GM19397 (cell line): Measurements from ENCODE around the gene ELK1.
"Not testable (repeated sequence)": the region's sequence is repeated elsewhere in the genome, so short reads cannot be mapped to it uniquely, and the experiment has no call there.

Experiments
- ATAC-seq: cut with Tn5 transposase; IDR thresholded peaks from one replicate; pipeline ENCODE4 v1.9.1; 2021; ENCODE audit warnings: mild to moderate bottlenecking, moderate library complexity; ENCODE audit not compliant: unreplicated experiment

ELK1 gene

DNA sequence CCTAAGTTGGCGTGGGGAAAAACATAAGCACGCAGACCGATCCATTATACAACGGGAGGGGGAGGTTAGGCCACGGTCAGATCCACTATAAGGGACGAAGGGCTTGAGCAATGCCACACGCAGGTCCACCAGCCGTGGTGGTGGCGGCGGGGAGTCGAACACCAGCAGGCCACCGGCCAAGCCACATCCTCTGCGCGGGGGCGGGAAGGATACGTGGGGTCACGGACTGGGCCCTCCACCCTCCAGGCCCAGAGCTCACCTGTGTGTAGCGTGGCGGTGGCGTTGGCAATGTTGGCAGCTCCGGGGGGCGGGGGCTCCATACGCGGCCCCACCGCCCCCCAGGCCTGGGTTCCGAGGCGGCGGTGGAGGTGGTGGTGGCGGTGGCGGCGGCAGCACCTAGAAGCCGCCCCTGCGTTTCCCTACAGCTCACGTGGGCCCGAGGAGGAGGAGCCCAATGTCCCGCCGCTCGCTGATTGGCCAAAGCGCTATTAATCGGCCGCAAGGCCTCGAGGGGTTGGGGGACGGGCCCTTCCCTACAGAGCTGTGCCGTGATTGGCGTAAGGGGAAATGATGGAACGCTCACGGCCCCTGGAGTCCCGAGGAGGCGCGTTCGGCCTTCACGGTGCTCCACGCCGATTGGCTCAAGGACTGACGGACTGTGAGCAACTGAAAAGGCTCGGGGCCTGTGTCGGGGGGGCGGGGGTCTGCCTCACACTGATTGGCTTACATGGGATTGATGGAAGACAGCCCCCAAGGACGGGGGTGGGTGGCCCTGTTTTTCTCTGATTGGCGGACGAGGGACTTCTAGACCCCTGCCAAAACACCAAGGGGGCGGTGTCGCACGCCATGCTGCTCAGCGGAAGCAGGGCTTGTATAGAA, at the start of gene ELK1:
Gene ELK1, minus strand, starts transcription at position 400 of the 879 bp plus-strand sequence. CDS start 9,122 bp downstream, outside the sequence.
- peak; percentile 88 for ATAC-seq

DNA sequence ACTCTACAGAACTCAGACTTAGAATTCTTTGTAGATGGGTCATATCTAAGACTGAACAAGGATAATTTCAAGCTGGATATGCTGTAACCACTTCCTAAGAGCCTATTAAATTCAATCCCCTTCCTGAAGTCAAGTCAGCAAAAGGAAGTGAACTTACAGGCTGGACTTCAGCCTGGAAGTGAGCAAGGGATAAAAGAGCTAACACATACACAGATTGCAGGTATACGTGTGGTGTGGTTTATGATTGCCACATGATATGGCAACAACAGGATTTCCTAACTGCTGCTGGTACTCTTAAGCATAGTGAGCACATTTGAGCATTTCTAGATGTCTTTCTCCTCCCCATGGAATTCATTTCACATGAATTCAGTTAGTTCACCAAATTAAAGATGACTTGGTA, 46.8 kb upstream of the ELK1 start:
- no peak for ATAC-seq

- no peak for ATAC-seq
Measured at GRCh38 chrX:47690175-47690574, 39.8 kb upstream of the ELK1 start.

DNA sequence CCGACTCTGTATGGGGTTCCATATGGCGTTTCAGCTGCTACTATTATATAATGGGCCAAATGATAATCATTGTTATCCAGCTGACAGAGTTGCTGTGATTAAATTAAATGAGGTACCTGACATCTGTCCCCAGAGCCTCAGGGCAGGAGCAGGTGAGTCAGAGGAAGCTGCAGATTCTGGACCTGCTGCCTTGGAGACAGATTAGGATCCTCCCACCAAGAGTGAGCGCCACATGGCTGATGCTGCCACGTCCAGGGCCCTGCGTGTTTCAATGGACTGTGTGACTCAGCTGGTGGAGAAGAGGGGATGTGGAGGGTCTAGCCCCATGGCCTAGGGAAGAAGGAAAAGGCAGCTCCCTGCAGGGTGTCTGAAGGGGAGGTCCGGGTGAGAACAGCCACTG, 36.9 kb upstream of the ELK1 start:
- ATAC-seq, result no peak

GRCh38 chrX:47683829-47684205, 33.5 kb upstream of the ELK1 start:
- ATAC-seq, result no peak

- no peak for ATAC-seq
Measured at GRCh38 chrX:47683184-47683828, 32.9 kb upstream of the ELK1 start.

DNA sequence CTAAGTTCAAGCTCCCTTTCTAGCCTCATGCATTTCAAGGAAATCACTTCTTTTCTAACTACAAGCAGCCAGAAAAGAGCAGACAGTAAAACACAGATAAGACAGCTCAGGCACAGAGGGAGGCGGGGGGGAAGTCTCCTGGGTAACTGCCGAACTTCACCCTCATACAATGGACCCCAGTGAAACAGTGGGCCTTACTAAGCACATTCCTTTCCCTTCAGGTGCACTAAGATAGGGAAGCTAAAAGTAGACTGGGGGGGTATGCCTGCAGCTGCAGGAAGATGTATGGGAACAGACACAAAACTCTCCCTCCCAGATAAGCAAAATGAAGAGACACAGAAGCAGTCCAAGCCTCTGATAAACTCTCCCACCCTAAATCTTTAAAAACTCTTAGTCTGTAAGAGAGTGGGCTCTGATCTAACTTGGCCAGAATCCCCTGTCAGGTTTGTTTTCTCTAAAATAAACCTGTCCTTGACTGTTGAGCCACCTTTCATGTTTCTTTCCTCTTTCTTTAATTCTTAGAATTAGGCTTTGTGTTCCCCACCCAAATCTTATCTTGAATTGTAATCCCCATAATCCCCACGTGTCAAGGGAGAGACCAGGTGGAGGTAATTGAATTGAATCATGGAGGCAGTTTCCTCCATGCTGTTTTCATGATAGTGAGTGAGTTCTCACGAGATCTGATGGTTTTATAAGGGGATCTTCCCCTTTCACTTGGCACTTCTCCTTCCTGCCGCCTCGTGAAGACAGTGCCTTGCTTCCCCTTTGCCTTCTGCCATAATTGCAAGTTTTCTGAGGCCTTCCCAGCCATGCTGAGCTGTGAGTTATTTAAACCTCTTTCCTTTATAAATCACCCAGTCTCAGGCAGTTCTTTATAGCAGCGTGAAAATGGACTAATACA, 25.8 kb upstream of the ELK1 start:
- not testable (repeated sequence) for ATAC-seq

DNA sequence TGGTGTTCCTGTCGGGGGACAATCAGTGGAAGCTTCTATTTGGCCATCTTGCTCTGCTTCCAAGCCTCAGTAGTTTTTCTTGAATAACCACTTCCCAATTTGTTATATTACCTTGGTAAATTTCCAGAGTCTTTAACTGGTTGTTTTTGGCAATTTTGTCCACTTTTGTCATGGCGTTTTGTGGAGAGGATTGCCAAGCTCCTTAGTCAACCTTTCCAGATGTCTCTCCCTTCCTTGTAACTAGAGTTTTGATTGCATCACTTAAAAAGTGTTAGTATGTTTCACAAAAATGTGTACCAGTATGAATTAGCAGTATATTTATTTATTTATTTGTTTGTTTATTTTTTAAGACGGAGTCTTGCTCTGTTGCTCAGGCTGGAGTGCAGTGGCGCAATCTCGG, 24.4 kb upstream of the ELK1 start:
- ATAC-seq, result no peak

DNA sequence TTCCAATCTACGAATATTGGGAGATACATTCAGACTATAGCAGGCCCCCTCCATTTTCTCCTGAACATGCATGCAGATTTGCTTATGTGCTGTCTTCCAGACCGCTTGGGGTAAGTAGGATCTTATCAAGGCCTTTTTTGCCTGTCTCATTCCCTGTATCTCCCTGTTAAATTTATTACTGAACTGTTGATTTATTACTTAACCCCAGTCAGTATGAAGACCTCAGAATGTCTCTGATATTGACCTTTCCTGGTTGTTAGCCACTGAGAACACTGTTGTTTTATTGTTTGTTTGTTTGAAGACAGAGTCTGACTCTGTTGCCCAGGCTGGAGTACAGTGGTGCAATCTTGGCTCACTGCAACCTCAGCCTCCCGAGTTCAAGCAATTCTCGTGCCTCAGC, 15.4 kb upstream of the ELK1 start:
- not testable (repeated sequence) for ATAC-seq

- ATAC-seq, result no peak
Measured at GRCh38 chrX:47664737-47665136, 14.4 kb upstream of the ELK1 start.

DNA sequence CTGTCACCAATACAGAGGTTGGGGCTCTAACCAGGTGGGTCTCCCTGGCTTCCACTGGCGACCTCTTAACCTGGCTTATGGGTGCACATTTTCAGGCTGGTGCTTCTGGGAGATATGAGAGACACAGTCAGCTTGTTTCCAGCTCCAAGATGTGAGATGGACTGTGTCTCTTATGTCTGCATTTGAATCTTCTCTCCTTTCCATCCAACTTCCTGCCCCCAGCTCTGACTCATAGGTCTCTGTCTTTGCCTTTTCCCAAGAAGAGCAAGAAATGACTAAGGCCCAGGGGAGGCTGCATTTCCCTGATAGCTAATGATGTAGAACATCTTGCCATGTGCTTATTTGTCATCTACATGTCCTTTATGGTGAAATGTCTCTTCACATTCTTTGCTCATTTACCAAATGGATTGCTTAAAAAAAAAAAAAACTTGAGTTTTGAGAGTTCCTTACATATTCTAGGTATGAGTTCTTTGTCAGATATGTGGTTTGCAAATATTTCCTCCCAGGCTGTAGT, 11.8 kb upstream of the ELK1 start:
- no peak for ATAC-seq

DNA sequence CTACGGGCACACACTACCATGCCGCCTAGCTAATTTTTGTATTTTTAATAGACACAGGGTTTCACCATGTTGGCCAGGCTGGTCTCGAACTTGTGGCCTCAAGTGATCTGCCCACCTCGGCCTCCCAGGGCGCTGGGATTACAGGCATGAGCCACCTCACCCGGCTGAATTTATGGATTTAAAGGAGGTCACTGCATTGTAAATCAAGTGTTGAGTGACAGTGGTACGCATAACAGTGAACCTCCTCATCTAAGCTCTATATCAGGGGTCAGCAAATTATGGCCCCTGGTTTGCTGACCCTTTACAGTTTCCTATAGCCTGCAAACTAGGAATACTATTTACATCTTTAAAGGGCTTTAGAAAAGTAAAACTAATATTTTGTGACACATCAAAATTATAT, 11.2 kb upstream of the ELK1 start:
- no peak for ATAC-seq

- no peak for ATAC-seq
Measured at GRCh38 chrX:47659421-47659726, 9.0 kb upstream of the ELK1 start.

DNA sequence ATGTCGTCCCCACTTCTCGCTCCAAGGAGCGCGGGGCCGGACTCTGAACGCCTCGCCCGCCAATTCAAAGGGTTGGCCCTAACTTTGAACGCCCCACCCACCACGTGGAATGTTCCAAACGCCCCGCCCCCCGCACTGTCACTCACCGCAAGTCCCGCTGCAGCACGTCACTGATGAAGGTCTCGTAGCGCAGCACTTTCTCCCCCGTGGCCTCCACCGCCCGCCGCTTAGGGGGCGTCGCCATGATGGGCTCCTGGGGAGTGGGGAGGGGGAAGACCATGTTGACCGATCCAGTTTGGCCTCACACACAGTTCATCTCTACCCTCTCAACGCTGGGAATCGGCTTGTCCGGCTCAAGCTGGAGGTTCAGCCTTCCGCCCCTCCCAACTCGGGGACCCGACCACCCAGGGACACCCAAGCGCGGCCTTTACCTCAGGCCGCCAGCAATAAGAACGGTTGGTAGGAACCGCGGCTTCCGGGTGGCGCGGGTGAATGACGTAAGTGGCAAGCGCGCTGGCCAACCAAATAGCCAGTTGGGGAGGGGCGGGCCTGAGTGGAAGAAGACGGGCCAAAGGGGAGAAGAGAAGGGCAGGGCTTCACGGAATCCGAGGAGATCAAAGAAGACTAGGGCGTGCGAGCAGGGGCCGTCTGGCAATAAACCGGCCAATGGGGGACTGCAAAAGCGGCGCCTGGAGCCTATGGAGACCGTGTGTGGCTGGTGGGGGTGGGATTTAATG, 8.5 kb upstream of the ELK1 start, which contains the start of gene UXT:
Gene UXT, minus strand, starts transcription at position 497 of the 737 bp plus-strand sequence. Its CDS starts 253 bp downstream, at position 244.
- ATAC-seq, result peak; percentile 86

- no peak for ATAC-seq
Measured at GRCh38 chrX:47658301-47658683, 7.9 kb upstream of the ELK1 start.

- no peak for ATAC-seq
Measured at GRCh38 chrX:47651043-47651905, 911 bp upstream of the ELK1 start.

DNA sequence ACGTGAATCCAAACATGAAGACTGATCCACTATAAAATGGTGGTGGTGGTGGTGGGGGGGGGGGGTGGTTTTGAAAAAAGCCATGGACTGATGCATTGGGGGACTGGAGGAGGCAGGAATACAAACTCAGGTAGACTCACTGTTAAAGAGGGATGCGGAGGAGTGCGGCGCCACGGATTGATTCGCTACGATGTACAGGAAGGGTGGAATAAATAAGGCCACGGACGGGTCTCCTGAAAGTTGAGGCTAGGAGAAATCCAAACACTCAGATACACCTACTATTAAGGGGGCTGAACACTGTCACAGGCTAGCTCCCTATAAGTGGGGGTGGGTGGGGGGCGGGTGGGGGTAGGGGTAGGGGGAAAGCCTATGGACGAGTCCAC, 591 bp downstream of the ELK1 start:
- no peak for ATAC-seq

DNA sequence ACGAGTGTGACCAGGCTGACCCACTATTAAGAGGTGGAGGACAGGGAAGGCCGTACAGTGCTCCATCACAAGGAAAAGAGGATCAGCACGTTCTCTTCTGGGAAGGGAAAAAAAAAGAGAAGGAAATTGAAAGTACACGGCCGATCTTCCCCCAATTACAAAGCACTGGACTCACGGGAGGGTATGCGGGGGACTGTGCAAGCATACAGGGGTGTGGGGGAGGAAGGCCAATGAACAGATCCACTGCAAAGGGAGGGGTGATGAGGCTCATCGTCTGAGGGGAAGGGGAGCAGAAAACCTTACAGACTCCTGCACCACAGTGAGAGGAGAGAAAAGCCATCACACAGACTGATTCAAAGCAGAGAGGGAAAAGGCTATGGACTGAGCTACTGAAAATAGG, 1.1 kb downstream of the ELK1 start:
- ATAC-seq, result no peak

- no peak for ATAC-seq
Measured at GRCh38 chrX:47648376-47648775, 2.0 kb downstream of the ELK1 start.

- ATAC-seq, result no peak
Measured at GRCh38 chrX:47646636-47647035, 3.7 kb downstream of the ELK1 start.
